ENCODE measurements around the gene RASAL1.
"Not testable (repeated sequence)": the region's sequence is repeated elsewhere in the genome, so short reads cannot be mapped to it uniquely, and the experiment has no call there.

The RASAL1 gene

GRCh38 chr12:113143959-113144358, 8.4 kb upstream of the RASAL1 start:
- no peak for DNase-seq (ENCODE audit: low spot score)
- POLR2A ChIA-PET (ENCODE audit: low non-redundant PET), result no interaction called here
- CTCF ChIA-PET, result no interaction called here
- H3K27ac ChIP-seq, result no peak overlapping the region
- TF ChIP-seq CTCF (conservative IDR thresholded peaks at IDR 0.05; ENCODE audit: low read depth), result no peak

GRCh38 chr12:113142886-113143332, 7.3 kb upstream of the RASAL1 start:
- H3K27ac ChIP-seq, result no peak overlapping the region
- no peak for DNase-seq (ENCODE audit: low spot score)
- no peak for TF ChIP-seq CTCF (conservative IDR thresholded peaks at IDR 0.05; ENCODE audit: low read depth)
- POLR2A ChIA-PET (ENCODE audit: low non-redundant PET), result no interaction called here
- CTCF ChIA-PET, result interaction anchor here (0.7 to 1.5 kb wide), 2 partner anchors 10 to 97 kb away, joined by 3 read pairs; no protein-coding TSS in a partner anchor

- H3K27ac ChIP-seq, result no peak overlapping the region
- no peak for DNase-seq (ENCODE audit: low spot score)
- CTCF ChIA-PET, result interaction anchor here (0.7 to 1.5 kb wide), 2 partner anchors 11 to 97 kb away, joined by 3 read pairs; no protein-coding TSS in a partner anchor
- POLR2A ChIA-PET (ENCODE audit: low non-redundant PET), result no interaction called here
- TF ChIP-seq CTCF (conservative IDR thresholded peaks at IDR 0.05; ENCODE audit: low read depth), result no peak
Measured at GRCh38 chr12:113142173-113142885, 6.8 kb upstream of the RASAL1 start.

GRCh38 chr12:113141716-113142115, 6.2 kb upstream of the RASAL1 start:
- DNase-seq (ENCODE audit: low spot score); H3K27ac ChIP-seq; POLR2A ChIA-PET (ENCODE audit: low non-redundant PET): not testable (repeated sequence)
- CTCF ChIA-PET, result interaction anchor here (1.5 kb wide), 1 partner anchor 12 kb away, joined by 3 read pairs; no protein-coding TSS in a partner anchor

GRCh38 chr12:113140706-113141105, 5.1 kb upstream of the RASAL1 start:
- ChIA-PET CTCF (interaction anchor here (0.8 kb wide), 1 partner anchor 105 kb away, joined by 4 read pairs; no protein-coding TSS in a partner anchor), POLR2A (ENCODE audit: low non-redundant PET) (no interaction called here)
- no peak overlapping the region for H3K27ac ChIP-seq
- no peak for TF ChIP-seq CTCF (conservative IDR thresholded peaks at IDR 0.05; ENCODE audit: low read depth)
- no peak for DNase-seq (ENCODE audit: low spot score)

GRCh38 chr12:113138826-113139225, 3.3 kb upstream of the RASAL1 start:
- ChIA-PET CTCF (interaction anchor here (0.5 to 1.7 kb wide), 2 partner anchors 14 to 239 kb away, joined by 3 to 6 read pairs; no protein-coding TSS in a partner anchor), POLR2A (ENCODE audit: low non-redundant PET) (no interaction called here)
- no peak for TF ChIP-seq CTCF (conservative IDR thresholded peaks at IDR 0.05; ENCODE audit: low read depth)
- H3K27ac ChIP-seq, result no peak overlapping the region
- DNase-seq (ENCODE audit: low spot score), result no peak
